ENCODE data around the gene BRD9. TPM values are rescaled to one million over a fixed set of nuclear protein-coding genes. Genes with fewer than 3 reads are reported as not detected.

Gene BRD9
- polyA plus RNA-seq, 2 of the 4 experiments (the other 2 are of a cell fraction), result 11.6 to 28.9 TPM

GRCh38 chr5:876398-877365 is 15.9 kb downstream of the BRD9 start:
- no peak overlapping the region for H3K27ac ChIP-seq
- CTCF ChIA-PET, result interaction anchor here (1.0 to 1.3 kb wide), 4 partner anchors 13 to 207 kb away, joined by 3 to 4 read pairs (median 3); no protein-coding TSS in a partner anchor
- no peak overlapping the region for H3K4me2 ChIP-seq
- FAIRE-seq (no peak), DNase-seq (ENCODE audit: low read depth in 1 of 2, low spot score in 1 of 2) (no peak), ATAC-seq (no peak)
- TF ChIP-seq HOXA7 (CRISPR knock-in tag; IDR thresholded peaks at IDR 0.05), result no peak
- no peak for TF ChIP-seq CHD2 (IDR thresholded peaks at IDR 0.05; ENCODE audit: low read length, partially characterized antibody)
- no peak for TF ChIP-seq PHF8 (IDR thresholded peaks at IDR 0.05; ENCODE audit: borderline replicate concordance, low read depth)
- TF ChIP-seq, protein P1, sequence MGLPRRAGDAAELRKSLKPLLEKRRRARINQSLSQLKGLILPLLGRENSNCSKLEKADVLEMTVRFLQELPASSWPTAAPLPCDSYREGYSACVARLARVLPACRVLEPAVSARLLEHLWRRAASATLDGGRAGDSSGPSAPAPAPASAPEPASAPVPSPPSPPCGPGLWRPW (IDR thresholded peaks at IDR 0.05), result no peak
- no peak for TF ChIP-seq RNF2 (IDR thresholded peaks at IDR 0.05; ENCODE audit: borderline replicate concordance, low read depth)
- TF ChIP-seq ZFP36 (IDR thresholded peaks at IDR 0.05; ENCODE audit: borderline replicate concordance, partially characterized antibody), result no peak
- no peak for TF ChIP-seq EP300 (IDR thresholded peaks at IDR 0.05)
- no peak for TF ChIP-seq BCL3 (IDR thresholded peaks at IDR 0.05)
- TF ChIP-seq, protein P2, sequence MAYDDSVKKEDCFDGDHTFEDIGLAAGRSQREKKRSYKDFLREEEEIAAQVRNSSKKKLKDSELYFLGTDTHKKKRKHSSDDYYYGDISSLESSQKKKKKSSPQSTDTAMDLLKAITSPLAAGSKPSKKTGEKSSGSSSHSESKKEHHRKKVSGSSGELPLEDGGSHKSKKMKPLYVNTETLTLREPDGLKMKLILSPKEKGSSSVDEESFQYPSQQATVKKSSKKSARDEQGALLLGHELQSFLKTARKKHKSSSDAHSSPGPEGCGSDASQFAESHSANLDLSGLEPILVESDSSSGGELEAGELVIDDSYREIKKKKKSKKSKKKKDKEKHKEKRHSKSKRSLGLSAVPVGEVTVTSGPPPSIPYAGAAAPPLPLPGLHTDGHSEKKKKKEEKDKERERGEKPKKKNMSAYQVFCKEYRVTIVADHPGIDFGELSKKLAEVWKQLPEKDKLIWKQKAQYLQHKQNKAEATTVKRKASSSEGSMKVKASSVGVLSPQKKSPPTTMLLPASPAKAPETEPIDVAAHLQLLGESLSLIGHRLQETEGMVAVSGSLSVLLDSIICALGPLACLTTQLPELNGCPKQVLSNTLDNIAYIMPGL (CRISPR knock-in tag; IDR thresholded peaks at IDR 0.05; ENCODE audit: borderline replicate concordance), result no peak
- no peak for TF ChIP-seq JUNB (IDR thresholded peaks at IDR 0.05)
- TF ChIP-seq ESRRA (IDR thresholded peaks at IDR 0.05; ENCODE audit: borderline replicate concordance, low read length), result no peak
- TF ChIP-seq, protein P3, sequence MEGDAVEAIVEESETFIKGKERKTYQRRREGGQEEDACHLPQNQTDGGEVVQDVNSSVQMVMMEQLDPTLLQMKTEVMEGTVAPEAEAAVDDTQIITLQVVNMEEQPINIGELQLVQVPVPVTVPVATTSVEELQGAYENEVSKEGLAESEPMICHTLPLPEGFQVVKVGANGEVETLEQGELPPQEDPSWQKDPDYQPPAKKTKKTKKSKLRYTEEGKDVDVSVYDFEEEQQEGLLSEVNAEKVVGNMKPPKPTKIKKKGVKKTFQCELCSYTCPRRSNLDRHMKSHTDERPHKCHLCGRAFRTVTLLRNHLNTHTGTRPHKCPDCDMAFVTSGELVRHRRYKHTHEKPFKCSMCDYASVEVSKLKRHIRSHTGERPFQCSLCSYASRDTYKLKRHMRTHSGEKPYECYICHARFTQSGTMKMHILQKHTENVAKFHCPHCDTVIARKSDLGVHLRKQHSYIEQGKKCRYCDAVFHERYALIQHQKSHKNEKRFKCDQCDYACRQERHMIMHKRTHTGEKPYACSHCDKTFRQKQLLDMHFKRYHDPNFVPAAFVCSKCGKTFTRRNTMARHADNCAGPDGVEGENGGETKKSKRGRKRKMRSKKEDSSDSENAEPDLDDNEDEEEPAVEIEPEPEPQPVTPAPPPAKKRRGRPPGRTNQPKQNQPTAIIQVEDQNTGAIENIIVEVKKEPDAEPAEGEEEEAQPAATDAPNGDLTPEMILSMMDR (IDR thresholded peaks at IDR 0.05), result no peak
- TF ChIP-seq, protein P4, sequence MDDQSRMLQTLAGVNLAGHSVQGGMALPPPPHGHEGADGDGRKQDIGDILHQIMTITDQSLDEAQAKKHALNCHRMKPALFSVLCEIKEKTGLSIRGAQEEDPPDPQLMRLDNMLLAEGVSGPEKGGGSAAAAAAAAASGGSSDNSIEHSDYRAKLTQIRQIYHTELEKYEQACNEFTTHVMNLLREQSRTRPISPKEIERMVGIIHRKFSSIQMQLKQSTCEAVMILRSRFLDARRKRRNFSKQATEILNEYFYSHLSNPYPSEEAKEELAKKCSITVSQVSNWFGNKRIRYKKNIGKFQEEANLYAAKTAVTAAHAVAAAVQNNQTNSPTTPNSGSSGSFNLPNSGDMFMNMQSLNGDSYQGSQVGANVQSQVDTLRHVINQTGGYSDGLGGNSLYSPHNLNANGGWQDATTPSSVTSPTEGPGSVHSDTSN (IDR thresholded peaks at IDR 0.05), result no peak
- TF ChIP-seq FOXS1 (CRISPR knock-in tag; IDR thresholded peaks at IDR 0.05), result no peak
- no peak for TF ChIP-seq MAZ (IDR thresholded peaks at IDR 0.05; ENCODE audit: borderline replicate concordance, low read depth, low read length)
- no peak for TF ChIP-seq KDM5A (IDR thresholded peaks at IDR 0.05)
- H3K4me1 ChIP-seq, result no peaks in the 10 kb centered on the region
- no peak overlapping the region for H3K4me3 ChIP-seq
- H3K9me3 ChIP-seq, result no peaks in the 10 kb centered on the region
- 95% methylated on average over 25 of the region's 28 CpGs for WGBS (ENCODE audit: missing lambda C conversion rate)
- POLR2A ChIA-PET, result no interaction called here

- Histone ChIP-seq H3K4me1 (no peaks in the 10 kb centered on the region), H3K4me3 (no peak overlapping the region), H3K4me2 (no peak overlapping the region), H3K27ac (no peak overlapping the region), H3K9me3 (no peaks in the 10 kb centered on the region)
- ChIA-PET POLR2A (no interaction called here), CTCF (interaction anchor here (0.8 to 1.2 kb wide), 2 partner anchors 206 to 207 kb away, joined by 3 to 4 read pairs; no protein-coding TSS in a partner anchor)
- 97% methylated on average over 20 of the region's 24 CpGs for WGBS (ENCODE audit: missing lambda C conversion rate)
- ATAC-seq (no peak), DNase-seq (ENCODE audit: low read depth in 1 of 2, low spot score in 1 of 2) (no peak), FAIRE-seq (no peak)
- TF ChIP-seq HEYL (CRISPR knock-in tag; IDR thresholded peaks at IDR 0.05), result no peak
- no peak for TF ChIP-seq MAZ (IDR thresholded peaks at IDR 0.05; ENCODE audit: borderline replicate concordance, low read depth, low read length)
- TF ChIP-seq EP300 (IDR thresholded peaks at IDR 0.05), result no peak
- TF ChIP-seq HOXB13 (CRISPR knock-in tag; IDR thresholded peaks at IDR 0.05; ENCODE audit: low read depth), result no peak
- no peak for TF ChIP-seq TFCP2L1 (CRISPR knock-in tag; IDR thresholded peaks at IDR 0.05)
- TF ChIP-seq EHMT2 (IDR thresholded peaks at IDR 0.05; ENCODE audit: low read depth), result no peak
- TF ChIP-seq, protein P3 (IDR thresholded peaks at IDR 0.05), result no peak
Measured at GRCh38 chr5:875931-876330, 16.7 kb downstream of the BRD9 start.
